HG03108 (cell line): ENCODE measurements around the gene CCNB1.
"Not testable (repeated sequence)": the region's sequence is repeated elsewhere in the genome, so short reads cannot be mapped to it uniquely, and the experiment has no call there.

Experiments
- ATAC-seq: cut with Tn5 transposase; IDR thresholded peaks from one replicate; pipeline ENCODE4 v1.9.1; 2021; ENCODE audit warnings: moderate library complexity; ENCODE audit not compliant: unreplicated experiment

Gene CCNB1

GRCh38 chr5:69166686-69167492, at the start of gene CCNB1:
TSS of gene CCNB1 (plus strand) at chr5:69167150. CDS start at chr5:69167263, 113 bp downstream.
- ATAC-seq = peak; percentile 100

GRCh38 chr5:69129413-69129812, 37.5 kb upstream of the CCNB1 start:
- ATAC-seq = no peak

GRCh38 chr5:69130241-69130640, 36.7 kb upstream of the CCNB1 start:
- no peak for ATAC-seq

DNA sequence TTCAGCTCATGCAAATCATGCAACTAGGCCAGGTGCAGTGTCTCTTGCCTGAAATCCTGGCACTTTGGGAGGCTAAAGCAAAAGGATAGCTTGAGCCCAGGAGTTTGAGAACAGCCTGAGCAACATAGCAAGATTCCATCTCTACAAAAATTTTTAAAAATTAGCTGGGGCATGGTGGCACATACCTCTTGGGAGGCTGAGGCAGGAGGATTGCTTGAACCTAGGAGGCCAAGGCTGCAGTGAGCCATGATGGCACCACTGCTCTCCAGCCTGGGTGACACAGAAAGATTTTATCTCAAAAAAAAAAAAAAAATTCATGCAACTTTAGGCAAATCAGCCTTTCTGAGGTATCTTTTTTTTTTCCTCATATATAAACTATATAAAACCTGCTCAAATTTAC, 35.6 kb upstream of the CCNB1 start:
- ATAC-seq = no peak

- ATAC-seq = no peak
Measured at GRCh38 chr5:69134126-69134525, 32.8 kb upstream of the CCNB1 start.

GRCh38 chr5:69136293-69136692, 30.7 kb upstream of the CCNB1 start:
- ATAC-seq = peak; percentile 89

- ATAC-seq = not testable (repeated sequence)
Measured at GRCh38 chr5:69137208-69137607, 29.7 kb upstream of the CCNB1 start.

DNA sequence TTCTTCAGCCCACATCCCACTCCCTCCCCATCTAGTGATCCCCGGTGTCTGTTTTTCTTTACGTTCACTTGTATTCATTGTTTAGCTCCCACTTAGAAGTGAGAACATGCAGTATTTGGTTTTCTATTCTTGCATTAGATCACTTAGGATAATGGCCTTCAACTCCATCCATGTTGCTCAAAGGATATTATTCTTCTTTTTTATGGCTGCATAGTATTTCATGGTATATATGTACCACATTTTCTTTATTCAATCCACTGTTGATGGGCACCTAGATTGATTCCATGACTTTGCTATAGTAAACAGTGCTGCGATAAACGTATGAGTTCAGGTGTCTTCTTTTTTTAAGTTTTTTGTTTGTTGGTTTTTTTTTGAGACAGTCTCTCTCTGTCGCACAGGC, 29.1 kb upstream of the CCNB1 start:
- ATAC-seq = no peak

- no peak for ATAC-seq
Measured at GRCh38 chr5:69138766-69139165, 28.2 kb upstream of the CCNB1 start.

GRCh38 chr5:69140239-69140638, 26.7 kb upstream of the CCNB1 start:
- not testable (repeated sequence) for ATAC-seq

GRCh38 chr5:69140827-69141226, 26.1 kb upstream of the CCNB1 start:
- ATAC-seq = no peak

DNA sequence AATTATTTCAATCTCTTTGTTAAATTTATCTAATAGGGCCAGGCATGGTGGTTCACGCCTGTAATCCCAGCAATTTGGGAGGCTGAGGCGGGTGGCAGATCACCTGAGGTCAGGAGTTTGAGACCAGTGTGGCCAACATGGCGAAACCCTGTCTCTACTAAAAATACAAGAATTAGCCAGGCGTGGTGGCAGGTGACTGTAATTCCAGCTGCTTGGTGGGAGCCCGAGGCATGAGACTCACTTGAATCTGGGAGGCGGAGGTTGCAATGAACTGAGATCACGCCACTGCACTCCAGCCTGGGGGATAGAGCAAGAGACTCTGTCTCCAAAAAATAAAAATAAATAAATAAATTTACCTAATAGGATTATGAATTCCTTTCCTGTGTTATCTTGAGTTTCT, 18.4 kb upstream of the CCNB1 start:
- not testable (repeated sequence) for ATAC-seq

- no peak for ATAC-seq
Measured at GRCh38 chr5:69148981-69149675, 17.8 kb upstream of the CCNB1 start.

DNA sequence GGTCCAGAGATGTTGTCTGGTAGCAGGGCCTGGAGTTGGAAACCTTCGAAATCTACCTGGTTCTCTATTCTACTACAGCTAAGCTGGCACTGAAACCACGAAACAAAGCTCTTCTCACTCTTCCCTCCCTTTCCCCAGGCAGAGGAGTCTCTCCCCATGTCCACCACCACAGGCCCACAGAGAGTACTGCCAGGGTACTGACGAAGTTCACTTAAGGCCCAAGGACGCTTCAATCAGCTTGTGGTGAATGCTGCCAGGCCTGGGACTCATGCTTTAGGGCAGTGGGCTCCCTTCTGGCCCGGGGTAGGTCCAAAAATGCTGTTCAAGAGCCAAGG, 17.3 kb upstream of the CCNB1 start:
- ATAC-seq = no peak

- no peak for ATAC-seq
Measured at GRCh38 chr5:69152731-69153130, 14.2 kb upstream of the CCNB1 start.

GRCh38 chr5:69156456-69156855, 10.5 kb upstream of the CCNB1 start:
- ATAC-seq = no peak

GRCh38 chr5:69158039-69158438, 8.9 kb upstream of the CCNB1 start:
- ATAC-seq = no peak

- ATAC-seq = no peak
Measured at GRCh38 chr5:69160651-69161050, 6.3 kb upstream of the CCNB1 start.

GRCh38 chr5:69167493-69167855, 524 bp downstream of the CCNB1 start:
- no peak for ATAC-seq

DNA sequence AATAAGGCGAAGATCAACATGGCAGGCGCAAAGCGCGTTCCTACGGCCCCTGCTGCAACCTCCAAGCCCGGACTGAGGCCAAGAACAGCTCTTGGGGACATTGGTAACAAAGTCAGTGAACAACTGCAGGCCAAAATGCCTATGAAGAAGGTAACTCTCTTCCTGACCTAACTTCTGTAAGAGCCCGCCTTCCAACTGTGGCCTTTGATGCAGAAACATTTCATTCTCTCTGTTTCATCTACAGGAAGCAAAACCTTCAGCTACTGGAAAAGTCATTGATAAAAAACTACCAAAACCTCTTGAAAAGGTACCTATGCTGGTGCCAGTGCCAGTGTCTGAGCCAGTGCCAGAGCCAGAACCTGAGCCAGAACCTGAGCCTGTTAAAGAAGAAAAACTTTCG, 979 bp downstream of the CCNB1 start:
- ATAC-seq = no peak

- ATAC-seq = no peak
Measured at GRCh38 chr5:69170495-69170894, 3.5 kb downstream of the CCNB1 start.

GRCh38 chr5:69170969-69171368, 4.0 kb downstream of the CCNB1 start:
- ATAC-seq = no peak
